H1 (cell line): Measurements from ENCODE around the gene IL36G. TPM values are rescaled to one million over a fixed set of nuclear protein-coding genes. Genes with fewer than 3 reads are reported as not detected.

Experiments used
- CTCF ChIA-PET: fragments of 300-600 bp; sonication (Branson Sonifier 250); formaldehyde crosslinking; loops from one replicate; lab custom pipeline; 2021; ENCODE audit not compliant: partially characterized antibody; lab: Charles Lee
- POLR2A ChIA-PET: fragments of 300-600 bp; sonication (Branson Sonifier 250); formaldehyde crosslinking; loops from one replicate; lab custom pipeline; 2021; ENCODE audit warnings: inconsistent platforms; ENCODE audit not compliant: partially characterized antibody; lab: Charles Lee
- DNase-seq, 2 experiments: peaks; one replicate each; pipeline versions ENCODE4 v3.0.0 to v3.0.0-alpha.2; 2010 to 2022; ENCODE audit warnings: low spot score in 2 of 2, low read depth in 1 of 2, mixed read lengths in 1 of 2
- FAIRE-seq: peaks from 2 replicates; lab custom pipeline; 2011; peaks lifted over from hg19 to GRCh38; lab: Jason Lieb, UNC
- H2AFZ ChIP-seq: 2 replicates; pipeline ENCODE4 v1.8.1; 2012; ENCODE audit warnings: low read length, inconsistent platforms
- H2AK5ac ChIP-seq: 2 replicates; pipeline ENCODE4 v1.6.1; 2013; ENCODE audit warnings: low read depth, low read length
- H2BK120ac ChIP-seq: replicated peaks from 2 replicates; pipeline ENCODE3; 2013; ENCODE audit warnings: low read depth, low read length, inconsistent platforms
- H2BK12ac ChIP-seq: 2 replicates; pipeline ENCODE4 v1.6.1; 2013; ENCODE audit warnings: low read depth, low read length
- H2BK15ac ChIP-seq: 2 replicates; pipeline ENCODE4 v1.6.1; 2013; ENCODE audit warnings: low read length
- H2BK20ac ChIP-seq: 2 replicates; pipeline ENCODE4 v1.6.1; 2013; ENCODE audit warnings: low read length
- H2BK5ac ChIP-seq: 2 replicates; pipeline ENCODE4 v1.6.1; 2013; ENCODE audit warnings: low read depth, low read length
- H3K14ac ChIP-seq: 2 replicates; pipeline ENCODE4 v1.6.1; 2013; ENCODE audit warnings: inconsistent platforms; ENCODE audit not compliant: insufficient read length
- H3K18ac ChIP-seq: 2 replicates; pipeline ENCODE4 v1.6.1; 2013; ENCODE audit warnings: low read length; ENCODE audit errors: extremely low read depth
- H3K23ac ChIP-seq: 2 replicates; pipeline ENCODE4 v1.6.1; 2013; ENCODE audit warnings: inconsistent platforms; ENCODE audit not compliant: insufficient read length
- H3K23me2 ChIP-seq: 2 replicates; pipeline ENCODE4 v1.6.1; 2013; ENCODE audit warnings: low read depth, low read length
- H3K27ac ChIP-seq: 2 replicates; pipeline ENCODE4 v1.6.1; 2011; ENCODE audit warnings: low read depth, low read length, inconsistent platforms
- H3K27me3 ChIP-seq, 4 experiments: replicated peaks in 1 of 4; 1 replicate in 1 of 4; 2 replicates in 3 of 4; pipeline versions ENCODE4 v1.6.1 to v1.8.1; 2011 to 2013; ENCODE audit warnings: low read length in 3 of 4, mild to moderate bottlenecking in 3 of 4, inconsistent platforms in 2 of 4, mixed read lengths in 2 of 4, moderate library complexity in 1 of 4; ENCODE audit not compliant: control insufficient read depth in 3 of 4, insufficient read depth in 3 of 4; ENCODE audit errors: extremely low read depth in 1 of 4
- H3K36me3 ChIP-seq, 4 experiments: 2 replicates each; pipeline versions ENCODE4 v1.6.1 to v1.8.1; 2011 to 2013; ENCODE audit warnings: mild to moderate bottlenecking in 4 of 4, low read length in 3 of 4, moderate library complexity in 2 of 4, control low read depth in 1 of 4, inconsistent platforms in 1 of 4; ENCODE audit not compliant: insufficient read depth in 4 of 4, control insufficient read depth in 2 of 4
- H3K4ac ChIP-seq: replicated peaks from 2 replicates; pipeline ENCODE3; 2013; ENCODE audit warnings: low read length, low read depth, mixed read lengths, inconsistent platforms; ENCODE audit not compliant: insufficient read length
- H3K4me1 ChIP-seq, 4 experiments: replicated peaks in 1 of 4; 1 replicate in 1 of 4; 2 replicates in 3 of 4; pipeline versions ENCODE4 v1.6.1 to v1.8.1; 2011 to 2013; ENCODE audit warnings: low read length in 3 of 4, inconsistent platforms in 2 of 4, mixed read lengths in 1 of 4; ENCODE audit not compliant: insufficient read depth in 4 of 4, control insufficient read depth in 3 of 4
- H3K4me2 ChIP-seq, 2 experiments: 2 replicates each; pipeline versions ENCODE4 v1.6.1 to v1.8.1; 2011 to 2013; ENCODE audit warnings: low read depth in 2 of 2, low read length in 2 of 2, control low read depth in 1 of 2, inconsistent platforms in 1 of 2, mild to moderate bottlenecking in 1 of 2; ENCODE audit not compliant: insufficient read depth in 1 of 2
- H3K4me3 ChIP-seq, 4 experiments: fragments of 200-600, 300-600 bp in 1 of 4; sonication (generic), shearing (Covaris generic), sonication (Bioruptor Twin) in 1 of 4; 2 replicates each; pipeline versions ENCODE4 v1.5.1 to v1.8.1; 2011 to 2016; ENCODE audit warnings: low read length in 4 of 4, low read depth in 3 of 4, control low read depth in 2 of 4, inconsistent platforms in 2 of 4, mild to moderate bottlenecking in 2 of 4, mixed read lengths in 1 of 4, moderate library complexity in 1 of 4; ENCODE audit not compliant: insufficient read depth in 2 of 4; ENCODE audit errors: extremely low read depth in 1 of 4
- H3K56ac ChIP-seq: replicated peaks from 2 replicates; pipeline ENCODE3; 2013; ENCODE audit warnings: low read depth, mild to moderate bottlenecking, mixed read lengths, low read length, inconsistent platforms; ENCODE audit not compliant: insufficient read length
- H3K79me1 ChIP-seq: 2 replicates; pipeline ENCODE4 v1.6.1; 2013; ENCODE audit warnings: low read depth, low read length, control low read depth
- H3K79me2 ChIP-seq, 2 experiments: 2 replicates each; pipeline versions ENCODE4 v1.6.1 to v1.8.1; 2012 to 2013; ENCODE audit warnings: low read length in 2 of 2, mild to moderate bottlenecking in 2 of 2, inconsistent platforms in 1 of 2; ENCODE audit not compliant: insufficient read depth in 2 of 2, control insufficient read depth in 1 of 2
- H3K9ac ChIP-seq, 4 experiments: replicated peaks in 1 of 4; 1 replicate in 1 of 4; 2 replicates in 3 of 4; pipeline versions ENCODE4 v1.6.1 to v1.8.1; 2011 to 2013; ENCODE audit warnings: low read depth in 3 of 4, low read length in 3 of 4, control low read depth in 2 of 4, mild to moderate bottlenecking in 2 of 4, moderate library complexity in 2 of 4, inconsistent platforms in 1 of 4; ENCODE audit errors: extremely low read depth in 1 of 4
- H3K9me3 ChIP-seq, 2 experiments: 2 replicates each; pipeline versions ENCODE4 v1.6.1 to v1.8.1; 2012 to 2013; ENCODE audit warnings: mild to moderate bottlenecking in 2 of 2, moderate library complexity in 2 of 2, control low read depth in 1 of 2, inconsistent platforms in 1 of 2, low read depth in 1 of 2, low read length in 1 of 2, mixed read lengths in 1 of 2; ENCODE audit not compliant: insufficient read depth in 2 of 2
- H4K20me1 ChIP-seq, 2 experiments: replicated peaks in 1 of 2; 2 replicates each; pipeline versions ENCODE3 to v1.8.1; 2011 to 2013; ENCODE audit warnings: inconsistent platforms in 2 of 2, low read length in 2 of 2, mild to moderate bottlenecking in 1 of 2; ENCODE audit not compliant: insufficient read depth in 2 of 2, control insufficient read depth in 1 of 2
- H4K5ac ChIP-seq: 2 replicates; pipeline ENCODE4 v1.6.1; 2013; ENCODE audit warnings: low read length, low read depth, mixed read lengths, inconsistent platforms; ENCODE audit not compliant: insufficient read length
- H4K8ac ChIP-seq: 2 replicates; pipeline ENCODE4 v1.8.0; 2013; ENCODE audit warnings: mild to moderate bottlenecking, moderate library complexity, low read length, inconsistent platforms; ENCODE audit not compliant: insufficient read depth; ENCODE audit errors: extremely low read depth
- H4K91ac ChIP-seq: replicated peaks from 2 replicates; pipeline ENCODE3; 2013; ENCODE audit warnings: low read length, mixed read lengths, inconsistent platforms; ENCODE audit not compliant: insufficient read length
- ATF2 ChIP-seq: IDR thresholded peaks from 2 replicates; pipeline ENCODE4 v1.6.1; 2012; ENCODE audit warnings: low read length, inconsistent platforms
- ATF3 ChIP-seq: IDR thresholded peaks from 2 replicates; pipeline ENCODE4 v1.6.1; 2011; ENCODE audit warnings: low read depth, mild to moderate bottlenecking, low read length; ENCODE audit not compliant: insufficient read depth
- E2F6 ChIP-seq: IDR thresholded peaks from 2 replicates; pipeline ENCODE4 v1.6.1; 2012; ENCODE audit warnings: inconsistent platforms
- EGR1 ChIP-seq: IDR thresholded peaks from 2 replicates; pipeline ENCODE4 v1.6.1; 2011; ENCODE audit warnings: low read depth, low read length, borderline replicate concordance
- GABPA ChIP-seq: IDR thresholded peaks from 2 replicates; pipeline ENCODE4 v1.6.1; 2011; ENCODE audit warnings: mild to moderate bottlenecking, low read length, moderate library complexity, borderline replicate concordance; ENCODE audit not compliant: insufficient read depth
- HDAC2 ChIP-seq, 2 experiments: fragments of 300-600 bp in 1 of 2; sonication (generic) in 1 of 2; IDR thresholded peaks; 2 replicates each; pipeline ENCODE4 v1.6.1; 2011 to 2012; ENCODE audit warnings: low read depth in 2 of 2, low read length in 2 of 2, mild to moderate bottlenecking in 2 of 2, moderate library complexity in 2 of 2, borderline replicate concordance in 1 of 2, inconsistent platforms in 1 of 2
- PHF8 ChIP-seq: fragments of 200-600 bp; sonication (generic); conservative IDR thresholded peaks from 2 replicates; pipeline ENCODE4 v1.7.1; 2012; ENCODE audit warnings: low read depth, mild to moderate bottlenecking, inconsistent platforms, low read length, moderate library complexity
- RNF2 ChIP-seq: fragments of 200-900, 300-1000 bp; sonication (generic); IDR thresholded peaks from 2 replicates; pipeline ENCODE4 v1.7.1; 2016; ENCODE audit warnings: borderline replicate concordance, low read depth, mild to moderate bottlenecking, antibody characterized with exemption, low read length; ENCODE audit not compliant: poor library complexity, severe bottlenecking; ENCODE audit errors: missing control alignments
- SIN3A ChIP-seq, 2 experiments: IDR thresholded peaks in 1 of 2; conservative IDR thresholded peaks in 1 of 2; 2 replicates each; pipeline ENCODE4 v1.6.1; 2011 to 2012; ENCODE audit warnings: low read length in 2 of 2, improper control_type of control experiment in 1 of 2, low read depth in 1 of 2, mild to moderate bottlenecking in 1 of 2
- WGBS, 2 experiments: shearing (Covaris generic) in 1 of 2; methylation state at CpG; one replicate each; pipeline versions ENCODE4 v1.1.6 to v1.1.7; 2013 to 2015; ENCODE audit warnings: low lambda C conversion rate in 2 of 2, mixed read lengths in 2 of 2, inconsistent platforms in 1 of 2, low coverage in 1 of 2, missing lambda C conversion rate in 1 of 2; ENCODE audit not compliant: insufficient replicate concordance in 2 of 2, insufficient coverage in 1 of 2, insufficient read length in 1 of 2; ENCODE audit errors: extremely low coverage in 1 of 2, missing lambda C conversion rate in 1 of 2; 5-methylcytosine and 5-hydroxymethylcytosine counted together
- polyA plus RNA-seq, 7 experiments: library from polyadenylated mRNA; depleted of rRNA in 3 of 7; stranded (reverse) in 5 of 7; unstranded in 2 of 7; fragments of >200 nt in 5 of 7; fragments of 200-250 nt in 2 of 7; gene quantifications; 1 replicate in 5 of 7; 2 replicates in 1 of 7; 4 replicates in 1 of 7; pipeline versions ENCODE4 v1.2.1 to v1.2.3, GENCODE V29; 2011 to 2013; ENCODE audit warnings: missing spikeins in 2 of 7, mixed read lengths in 2 of 7
- total RNA-seq: library from RNA; stranded (reverse); fragmentation: NEBNext Ultra II Directional; extraction: Animal tissue kit (Norgen Biotek cat#: 25700); gene quantifications from 2 replicates; pipeline ENCODE4 v1.2.1, GENCODE V29; 2021

IL36G gene
- total and polyA plus RNA-seq, 2 of the 8 experiments (the other 6 are each of a cell fraction or from before 2014, with no cell fraction given): 0.39 TPM; not detected in 1

GRCh38 chr2:113010088-113010487 is 32.3 kb downstream of the IL36G start:
- Histone ChIP-seq H3K4ac (no peak overlapping the region), H2BK120ac (no peak overlapping the region), H3K23ac (no peak overlapping the region), H3K9ac (no peak overlapping the region), H4K20me1 (no peaks in the 10 kb centered on the region), H3K4me1 (no peaks in the 10 kb centered on the region), H4K5ac (no peak overlapping the region), H3K36me3 (no peaks in the 10 kb centered on the region), H3K9me3 (peaks cover 0 to 3% of the 10 kb centered on the region in 2 experiments; a peak in 1 of 4 replicates), H3K79me2 (no peaks in the 10 kb centered on the region), H2BK12ac (no peak overlapping the region), H3K27ac (no peak overlapping the region), H3K27me3 (no peaks in the 10 kb centered on the region), H2BK5ac (no peak overlapping the region), H4K91ac (no peak overlapping the region), H3K4me2 (no peak overlapping the region), H2BK15ac (no peak overlapping the region), H2BK20ac (no peak overlapping the region), H3K79me1 (no peaks in the 10 kb centered on the region), H2AFZ (no peak overlapping the region), H3K56ac (no peak overlapping the region), H3K14ac (no peak overlapping the region), H2AK5ac (no peak overlapping the region), H3K18ac (no peak overlapping the region), H4K8ac (no peak overlapping the region), H3K23me2 (no peaks in the 10 kb centered on the region), H3K4me3 (no peak overlapping the region)
- ChIA-PET POLR2A (no interaction called here), CTCF (interaction anchor here (1.0 to 1.9 kb wide), 2 partner anchors 48 to 50 kb away, joined by 3 to 6 read pairs; no protein-coding TSS in a partner anchor)
- WGBS, 2 experiments: 78% methylated on average over 2 of the region's 2 CpGs; no CpG with 5 or more reads in 1 of the 2 experiments
- DNase-seq: no peak
- FAIRE-seq: no peak
- TF ChIP-seq GABPA (no peak), PHF8 (no peak), RNF2 (no peak), HDAC2 (IDR thresholded peaks at IDR 0.05; ENCODE audit: borderline replicate concordance in 1 of 2, low read depth in 2 of 2, low read length in 2 of 2) (no peak), ATF3 (no peak), SIN3A (conservative IDR thresholded peaks at IDR 0.05 in 1 of 2, IDR thresholded peaks at IDR 0.05 in 1 of 2; ENCODE audit: low read depth in 1 of 2, low read length in 2 of 2) (no peak), ATF2 (no peak), EGR1 (no peak), E2F6 (no peak)
